Measurements from ENCODE around the gene FOXP3.
"Not testable (repeated sequence)": the region's sequence is repeated elsewhere in the genome, so short reads cannot be mapped to it uniquely, and the experiment has no call there.

FOXP3 gene

DNA sequence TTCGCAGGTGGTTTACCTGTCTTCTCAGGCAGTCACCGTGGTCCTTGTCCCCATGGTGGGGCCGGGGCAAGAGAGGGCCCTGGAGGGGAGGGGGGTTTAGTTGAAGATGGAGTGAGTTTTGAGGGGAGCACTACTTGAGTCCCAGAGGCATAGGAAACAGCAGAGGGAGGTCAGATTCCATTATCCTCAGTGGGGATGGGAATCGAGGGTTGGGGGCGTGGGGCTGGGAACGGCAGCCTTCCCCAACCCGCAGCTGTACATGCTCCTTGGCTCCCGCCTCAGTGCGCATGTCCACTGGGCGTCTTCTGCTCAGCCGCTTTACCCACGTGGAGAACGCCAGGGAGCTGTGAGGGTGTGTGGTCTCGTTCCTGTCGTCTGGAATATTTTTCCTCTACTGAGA is 38.8 kb upstream of the FOXP3 start, which contains the start of gene GAGE10:
Gene GAGE10, plus strand, starts transcription at position 301 of the 400 bp plus-strand sequence. CDS start 1,214 bp downstream, outside the sequence.
- TF ChIP-seq, protein P1, sequence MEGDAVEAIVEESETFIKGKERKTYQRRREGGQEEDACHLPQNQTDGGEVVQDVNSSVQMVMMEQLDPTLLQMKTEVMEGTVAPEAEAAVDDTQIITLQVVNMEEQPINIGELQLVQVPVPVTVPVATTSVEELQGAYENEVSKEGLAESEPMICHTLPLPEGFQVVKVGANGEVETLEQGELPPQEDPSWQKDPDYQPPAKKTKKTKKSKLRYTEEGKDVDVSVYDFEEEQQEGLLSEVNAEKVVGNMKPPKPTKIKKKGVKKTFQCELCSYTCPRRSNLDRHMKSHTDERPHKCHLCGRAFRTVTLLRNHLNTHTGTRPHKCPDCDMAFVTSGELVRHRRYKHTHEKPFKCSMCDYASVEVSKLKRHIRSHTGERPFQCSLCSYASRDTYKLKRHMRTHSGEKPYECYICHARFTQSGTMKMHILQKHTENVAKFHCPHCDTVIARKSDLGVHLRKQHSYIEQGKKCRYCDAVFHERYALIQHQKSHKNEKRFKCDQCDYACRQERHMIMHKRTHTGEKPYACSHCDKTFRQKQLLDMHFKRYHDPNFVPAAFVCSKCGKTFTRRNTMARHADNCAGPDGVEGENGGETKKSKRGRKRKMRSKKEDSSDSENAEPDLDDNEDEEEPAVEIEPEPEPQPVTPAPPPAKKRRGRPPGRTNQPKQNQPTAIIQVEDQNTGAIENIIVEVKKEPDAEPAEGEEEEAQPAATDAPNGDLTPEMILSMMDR (IDR thresholded peaks at IDR 0.05) = no peak
- Histone ChIP-seq H3K4me3 (no peak within 1 kb of the TSS), H3K36me3 (no peaks in the 10 kb centered on the region), H3K9me3 (no peaks in the 10 kb centered on the region), H3K27ac (no peak within 1 kb of the TSS), H3K4me1 (peaks cover 0 to 1% (median 0%) of the 10 kb centered on the region in 4 donors), H3K27me3 (no peaks in the 10 kb centered on the region)
- DNase-seq = no peak
- intact Hi-C loops (cut with DNase I; ENCODE audit: low total_unique reads) = no loop called here

DNA sequence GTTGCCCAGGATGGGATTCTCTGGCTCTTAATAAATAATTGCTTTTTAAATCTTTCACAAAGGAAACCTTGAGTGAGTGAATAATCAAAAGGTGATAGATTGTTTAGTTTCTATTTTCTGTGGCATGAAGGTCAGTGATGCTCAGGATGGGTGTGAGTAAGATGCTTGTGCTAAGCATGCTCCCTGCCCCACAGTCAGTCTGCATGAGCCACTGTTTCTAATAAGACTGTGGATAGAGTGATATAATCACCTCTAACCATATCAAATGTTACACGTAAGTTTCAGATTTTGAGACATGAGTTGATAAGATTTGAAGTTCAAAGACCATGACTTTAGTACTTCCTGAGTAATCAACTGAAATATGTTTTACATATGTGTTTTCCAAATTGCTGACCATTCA is 36.2 kb upstream of the FOXP3 start:
- intact Hi-C loops (cut with DNase I; ENCODE audit: low total_unique reads) = no loop called here
- Histone ChIP-seq H3K27me3 (no peaks in the 10 kb centered on the region), H3K4me3 (no peak overlapping the region), H3K9me3 (no peaks in the 10 kb centered on the region), H3K27ac (no peak overlapping the region), H3K4me1 (no peaks in the 10 kb centered on the region), H3K36me3 (no peaks in the 10 kb centered on the region)
- no peak for DNase-seq
- TF ChIP-seq, protein P1 (IDR thresholded peaks at IDR 0.05) = no peak

GRCh38 chrX:49299293-49299692 is 34.8 kb upstream of the FOXP3 start:
- H3K27ac ChIP-seq; H3K4me1 ChIP-seq; H3K27me3 ChIP-seq; DNase-seq; H3K36me3 ChIP-seq; intact Hi-C loops (cut with DNase I; ENCODE audit: low total_unique reads); H3K9me3 ChIP-seq; H3K4me3 ChIP-seq: not testable (repeated sequence)

DNA sequence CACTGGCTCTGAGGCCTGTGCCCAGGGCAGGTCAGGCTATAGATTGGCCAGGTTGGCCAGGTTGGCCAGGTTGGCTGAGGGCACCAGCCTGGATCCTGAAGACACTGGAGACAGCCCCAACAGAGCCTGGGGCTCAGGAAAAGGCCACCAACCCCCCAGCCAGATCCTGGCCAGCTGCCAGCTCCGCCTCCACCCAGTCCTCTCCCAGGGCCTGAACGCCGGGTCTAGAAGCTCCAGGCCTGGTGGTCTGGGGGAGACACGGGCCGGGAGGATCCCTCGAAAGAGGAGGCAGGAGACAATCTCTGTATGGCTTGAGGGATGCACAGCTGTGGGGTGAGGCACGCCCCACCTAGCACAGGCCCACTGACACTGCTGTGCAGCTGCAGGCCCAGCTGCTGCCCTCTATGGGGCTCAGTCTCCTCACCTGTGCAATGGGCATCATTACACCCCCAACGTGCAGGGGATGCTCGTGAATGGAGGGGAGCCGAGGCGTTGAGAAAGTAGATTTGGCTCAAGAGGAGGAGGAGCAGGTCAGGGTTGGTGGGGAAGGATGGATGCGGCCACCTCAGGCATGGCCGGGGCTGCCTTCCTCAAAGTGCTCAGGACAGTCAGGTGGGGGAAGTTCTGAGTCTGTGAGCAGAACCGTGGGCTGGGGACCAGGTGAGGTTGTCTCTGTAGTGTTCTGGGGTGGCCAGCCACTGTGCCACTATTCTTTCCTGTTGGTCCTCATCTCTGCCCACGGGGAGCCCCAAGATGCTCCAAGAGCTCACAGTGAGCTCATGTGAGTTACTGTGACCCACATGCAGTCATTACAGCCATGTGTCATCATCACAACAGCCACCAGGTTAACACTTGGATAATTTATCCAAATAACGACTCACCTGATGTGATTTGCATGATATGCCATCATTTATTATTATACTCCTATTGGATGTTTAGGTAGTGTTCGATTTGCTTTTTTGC is 28.2 kb upstream of the FOXP3 start:
- H3K4me3 ChIP-seq = no peak overlapping the region
- H3K27ac ChIP-seq = no peak overlapping the region
- DNase-seq = no peak
- intact Hi-C loops (cut with DNase I; ENCODE audit: low total_unique reads) = no loop called here
- no peaks in the 10 kb centered on the region for H3K9me3 ChIP-seq
- no peaks in the 10 kb centered on the region for H3K36me3 ChIP-seq
- H3K4me1 ChIP-seq = no peaks in the 10 kb centered on the region
- TF ChIP-seq, protein P1 (IDR thresholded peaks at IDR 0.05) = no peak
- H3K27me3 ChIP-seq = no peaks in the 10 kb centered on the region

- Histone ChIP-seq H3K4me1 (no peaks in the 10 kb centered on the region), H3K36me3 (no peaks in the 10 kb centered on the region), H3K4me3 (no peak overlapping the region), H3K27me3 (no peaks in the 10 kb centered on the region), H3K9me3 (no peaks in the 10 kb centered on the region), H3K27ac (no peak overlapping the region)
- intact Hi-C loops (cut with DNase I; ENCODE audit: low total_unique reads) = no loop called here
- peak in 1 of 2 donors; percentile 70 for DNase-seq
- TF ChIP-seq, protein P1 (IDR thresholded peaks at IDR 0.05) = peak; percentile 45 to 52
Observed at GRCh38 chrX:49291615-49292337, 27.3 kb upstream of the FOXP3 start.

DNA sequence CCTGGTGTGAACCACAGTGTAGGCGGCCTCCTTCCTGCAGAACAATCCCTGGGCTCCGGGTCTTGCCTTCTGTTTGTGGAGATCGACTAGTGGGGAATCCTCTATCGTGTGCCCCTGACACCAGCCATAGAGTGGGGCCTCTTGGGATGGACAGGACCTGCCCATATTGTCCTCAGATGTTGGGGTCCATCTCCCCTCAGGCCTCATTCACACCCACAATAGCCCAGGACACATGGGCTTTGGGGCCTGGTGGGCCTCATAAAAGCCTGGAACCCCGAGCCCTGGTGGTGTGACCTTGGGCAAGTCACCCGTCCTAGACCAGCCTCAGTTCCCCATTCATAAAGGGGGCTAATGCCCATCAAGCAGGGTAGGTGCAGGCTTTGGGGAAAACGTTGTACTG is 25.7 kb upstream of the FOXP3 start:
- H3K4me3 ChIP-seq = no peak overlapping the region
- H3K9me3 ChIP-seq = no peaks in the 10 kb centered on the region
- no peaks in the 10 kb centered on the region for H3K27me3 ChIP-seq
- no peak for DNase-seq
- TF ChIP-seq, protein P1 (IDR thresholded peaks at IDR 0.05) = no peak
- H3K27ac ChIP-seq = no peak overlapping the region
- H3K4me1 ChIP-seq = no peaks in the 10 kb centered on the region
- intact Hi-C loops (cut with DNase I; ENCODE audit: low total_unique reads) = no loop called here
- H3K36me3 ChIP-seq = peaks cover 0 to 8% (median 4%) of the 10 kb centered on the region in 3 donors

Measured in tibial artery (tissue), 4 donors.